H1 (cell line): ENCODE data around the gene CXCL10. TPM values are rescaled to one million over a fixed set of nuclear protein-coding genes. Genes with fewer than 3 reads are reported as not detected.

ENCODE experiments used
- GABPA ChIP-seq: IDR thresholded peaks from 2 replicates; pipeline ENCODE4 v1.6.1; 2011; ENCODE audit warnings: mild to moderate bottlenecking, low read length, moderate library complexity, borderline replicate concordance; ENCODE audit not compliant: insufficient read depth
- PHF8 ChIP-seq: fragments of 200-600 bp; sonication (generic); conservative IDR thresholded peaks from 2 replicates; pipeline ENCODE4 v1.7.1; 2012; ENCODE audit warnings: low read depth, mild to moderate bottlenecking, inconsistent platforms, low read length, moderate library complexity
- RBBP5 ChIP-seq: IDR thresholded peaks from 2 replicates; pipeline ENCODE4 v1.7.1; 2012; ENCODE audit warnings: low read depth, mild to moderate bottlenecking, inconsistent platforms, low read length, moderate library complexity, borderline replicate concordance
- SUZ12 ChIP-seq: fragments of 200-600 bp; sonication (generic); IDR thresholded peaks from 2 replicates; pipeline ENCODE4 v1.6.1; 2012; ENCODE audit warnings: mild to moderate bottlenecking, inconsistent platforms, low read length, moderate library complexity, mixed read lengths
- TAF1 ChIP-seq: IDR thresholded peaks from 2 replicates; pipeline ENCODE4 v1.6.1; 2011; ENCODE audit warnings: mild to moderate bottlenecking, low read depth, low read length
- TBP ChIP-seq: IDR thresholded peaks from 2 replicates; pipeline ENCODE4 v1.6.1; 2011; ENCODE audit warnings: low read depth, low read length, improper control_type of control experiment
- polyA plus RNA-seq, 7 experiments: library from polyadenylated mRNA; depleted of rRNA in 3 of 7; stranded (reverse) in 5 of 7; unstranded in 2 of 7; fragments of >200 nt in 5 of 7; fragments of 200-250 nt in 2 of 7; gene quantifications; 1 replicate in 5 of 7; 2 replicates in 1 of 7; 4 replicates in 1 of 7; pipeline versions ENCODE4 v1.2.1 to v1.2.3, GENCODE V29; 2011 to 2013; ENCODE audit warnings: missing spikeins in 2 of 7, mixed read lengths in 2 of 7
- total RNA-seq: library from RNA; stranded (reverse); fragmentation: NEBNext Ultra II Directional; extraction: Animal tissue kit (Norgen Biotek cat#: 25700); gene quantifications from 2 replicates; pipeline ENCODE4 v1.2.1, GENCODE V29; 2021
- TF ChIP-seq, protein P1 (sequence below): fragments of 300-600 bp; sonication (generic); IDR thresholded peaks from 2 replicates; pipeline ENCODE4 v1.7.1; 2012; ENCODE audit warnings: low read length, moderate library complexity, mild to moderate bottlenecking, inconsistent platforms; ENCODE audit not compliant: insufficient replicate concordance
- TF ChIP-seq, protein P2 (sequence below): IDR thresholded peaks from 2 replicates; pipeline ENCODE4 v1.6.1; 2011; ENCODE audit warnings: low read depth, mild to moderate bottlenecking, low read length; ENCODE audit not compliant: insufficient read depth
- TF ChIP-seq, protein P3 (sequence below): IDR thresholded peaks from 2 replicates; pipeline ENCODE4 v1.6.1; 2012; ENCODE audit warnings: inconsistent platforms
- TF ChIP-seq, protein P4 (sequence below): IDR thresholded peaks from 2 replicates; pipeline ENCODE4 v1.6.1; 2011; ENCODE audit warnings: low read length, improper control_type of control experiment

Gene CXCL10
- total and polyA plus RNA-seq, 2 of the 8 experiments (the other 6 are each of a cell fraction or from before 2014, with no cell fraction given), result not detected

DNA sequence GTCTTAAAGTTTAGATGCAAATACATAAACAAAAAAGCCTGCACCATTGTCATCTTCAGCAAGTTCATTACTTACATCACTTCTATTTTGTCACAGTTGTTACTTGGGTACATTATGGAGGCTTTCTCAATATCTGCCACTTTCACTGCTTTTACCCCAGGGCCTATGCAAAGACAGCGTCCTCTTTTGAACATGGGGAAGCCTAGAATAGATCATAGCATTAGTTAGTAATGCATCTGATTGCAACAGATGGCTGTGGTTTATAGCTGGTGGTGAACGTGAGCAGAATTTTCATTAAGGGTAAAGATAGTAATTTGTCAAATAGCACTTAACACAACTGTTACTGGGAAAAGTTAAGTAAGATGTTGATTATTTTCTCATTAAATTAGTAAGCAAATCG, 11.8 kb upstream of the CXCL10 start (continued):
- TF ChIP-seq, protein P1, sequence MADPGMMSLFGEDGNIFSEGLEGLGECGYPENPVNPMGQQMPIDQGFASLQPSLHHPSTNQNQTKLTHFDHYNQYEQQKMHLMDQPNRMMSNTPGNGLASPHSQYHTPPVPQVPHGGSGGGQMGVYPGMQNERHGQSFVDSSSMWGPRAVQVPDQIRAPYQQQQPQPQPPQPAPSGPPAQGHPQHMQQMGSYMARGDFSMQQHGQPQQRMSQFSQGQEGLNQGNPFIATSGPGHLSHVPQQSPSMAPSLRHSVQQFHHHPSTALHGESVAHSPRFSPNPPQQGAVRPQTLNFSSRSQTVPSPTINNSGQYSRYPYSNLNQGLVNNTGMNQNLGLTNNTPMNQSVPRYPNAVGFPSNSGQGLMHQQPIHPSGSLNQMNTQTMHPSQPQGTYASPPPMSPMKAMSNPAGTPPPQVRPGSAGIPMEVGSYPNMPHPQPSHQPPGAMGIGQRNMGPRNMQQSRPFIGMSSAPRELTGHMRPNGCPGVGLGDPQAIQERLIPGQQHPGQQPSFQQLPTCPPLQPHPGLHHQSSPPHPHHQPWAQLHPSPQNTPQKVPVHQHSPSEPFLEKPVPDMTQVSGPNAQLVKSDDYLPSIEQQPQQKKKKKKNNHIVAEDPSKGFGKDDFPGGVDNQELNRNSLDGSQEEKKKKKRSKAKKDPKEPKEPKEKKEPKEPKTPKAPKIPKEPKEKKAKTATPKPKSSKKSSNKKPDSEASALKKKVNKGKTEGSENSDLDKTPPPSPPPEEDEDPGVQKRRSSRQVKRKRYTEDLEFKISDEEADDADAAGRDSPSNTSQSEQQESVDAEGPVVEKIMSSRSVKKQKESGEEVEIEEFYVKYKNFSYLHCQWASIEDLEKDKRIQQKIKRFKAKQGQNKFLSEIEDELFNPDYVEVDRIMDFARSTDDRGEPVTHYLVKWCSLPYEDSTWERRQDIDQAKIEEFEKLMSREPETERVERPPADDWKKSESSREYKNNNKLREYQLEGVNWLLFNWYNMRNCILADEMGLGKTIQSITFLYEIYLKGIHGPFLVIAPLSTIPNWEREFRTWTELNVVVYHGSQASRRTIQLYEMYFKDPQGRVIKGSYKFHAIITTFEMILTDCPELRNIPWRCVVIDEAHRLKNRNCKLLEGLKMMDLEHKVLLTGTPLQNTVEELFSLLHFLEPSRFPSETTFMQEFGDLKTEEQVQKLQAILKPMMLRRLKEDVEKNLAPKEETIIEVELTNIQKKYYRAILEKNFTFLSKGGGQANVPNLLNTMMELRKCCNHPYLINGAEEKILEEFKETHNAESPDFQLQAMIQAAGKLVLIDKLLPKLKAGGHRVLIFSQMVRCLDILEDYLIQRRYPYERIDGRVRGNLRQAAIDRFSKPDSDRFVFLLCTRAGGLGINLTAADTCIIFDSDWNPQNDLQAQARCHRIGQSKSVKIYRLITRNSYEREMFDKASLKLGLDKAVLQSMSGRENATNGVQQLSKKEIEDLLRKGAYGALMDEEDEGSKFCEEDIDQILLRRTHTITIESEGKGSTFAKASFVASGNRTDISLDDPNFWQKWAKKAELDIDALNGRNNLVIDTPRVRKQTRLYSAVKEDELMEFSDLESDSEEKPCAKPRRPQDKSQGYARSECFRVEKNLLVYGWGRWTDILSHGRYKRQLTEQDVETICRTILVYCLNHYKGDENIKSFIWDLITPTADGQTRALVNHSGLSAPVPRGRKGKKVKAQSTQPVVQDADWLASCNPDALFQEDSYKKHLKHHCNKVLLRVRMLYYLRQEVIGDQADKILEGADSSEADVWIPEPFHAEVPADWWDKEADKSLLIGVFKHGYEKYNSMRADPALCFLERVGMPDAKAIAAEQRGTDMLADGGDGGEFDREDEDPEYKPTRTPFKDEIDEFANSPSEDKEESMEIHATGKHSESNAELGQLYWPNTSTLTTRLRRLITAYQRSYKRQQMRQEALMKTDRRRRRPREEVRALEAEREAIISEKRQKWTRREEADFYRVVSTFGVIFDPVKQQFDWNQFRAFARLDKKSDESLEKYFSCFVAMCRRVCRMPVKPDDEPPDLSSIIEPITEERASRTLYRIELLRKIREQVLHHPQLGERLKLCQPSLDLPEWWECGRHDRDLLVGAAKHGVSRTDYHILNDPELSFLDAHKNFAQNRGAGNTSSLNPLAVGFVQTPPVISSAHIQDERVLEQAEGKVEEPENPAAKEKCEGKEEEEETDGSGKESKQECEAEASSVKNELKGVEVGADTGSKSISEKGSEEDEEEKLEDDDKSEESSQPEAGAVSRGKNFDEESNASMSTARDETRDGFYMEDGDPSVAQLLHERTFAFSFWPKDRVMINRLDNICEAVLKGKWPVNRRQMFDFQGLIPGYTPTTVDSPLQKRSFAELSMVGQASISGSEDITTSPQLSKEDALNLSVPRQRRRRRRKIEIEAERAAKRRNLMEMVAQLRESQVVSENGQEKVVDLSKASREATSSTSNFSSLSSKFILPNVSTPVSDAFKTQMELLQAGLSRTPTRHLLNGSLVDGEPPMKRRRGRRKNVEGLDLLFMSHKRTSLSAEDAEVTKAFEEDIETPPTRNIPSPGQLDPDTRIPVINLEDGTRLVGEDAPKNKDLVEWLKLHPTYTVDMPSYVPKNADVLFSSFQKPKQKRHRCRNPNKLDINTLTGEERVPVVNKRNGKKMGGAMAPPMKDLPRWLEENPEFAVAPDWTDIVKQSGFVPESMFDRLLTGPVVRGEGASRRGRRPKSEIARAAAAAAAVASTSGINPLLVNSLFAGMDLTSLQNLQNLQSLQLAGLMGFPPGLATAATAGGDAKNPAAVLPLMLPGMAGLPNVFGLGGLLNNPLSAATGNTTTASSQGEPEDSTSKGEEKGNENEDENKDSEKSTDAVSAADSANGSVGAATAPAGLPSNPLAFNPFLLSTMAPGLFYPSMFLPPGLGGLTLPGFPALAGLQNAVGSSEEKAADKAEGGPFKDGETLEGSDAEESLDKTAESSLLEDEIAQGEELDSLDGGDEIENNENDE, result no peak
- TF ChIP-seq GABPA, result no peak
- TF ChIP-seq, protein P2, sequence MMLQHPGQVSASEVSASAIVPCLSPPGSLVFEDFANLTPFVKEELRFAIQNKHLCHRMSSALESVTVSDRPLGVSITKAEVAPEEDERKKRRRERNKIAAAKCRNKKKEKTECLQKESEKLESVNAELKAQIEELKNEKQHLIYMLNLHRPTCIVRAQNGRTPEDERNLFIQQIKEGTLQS, result no peak
- TF ChIP-seq PHF8, result no peak
- TF ChIP-seq RBBP5, result no peak
- no peak for TF ChIP-seq TAF1
- no peak for TF ChIP-seq TBP
- TF ChIP-seq, protein P3, sequence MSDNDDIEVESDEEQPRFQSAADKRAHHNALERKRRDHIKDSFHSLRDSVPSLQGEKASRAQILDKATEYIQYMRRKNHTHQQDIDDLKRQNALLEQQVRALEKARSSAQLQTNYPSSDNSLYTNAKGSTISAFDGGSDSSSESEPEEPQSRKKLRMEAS, result no peak
- TF ChIP-seq, protein P4, sequence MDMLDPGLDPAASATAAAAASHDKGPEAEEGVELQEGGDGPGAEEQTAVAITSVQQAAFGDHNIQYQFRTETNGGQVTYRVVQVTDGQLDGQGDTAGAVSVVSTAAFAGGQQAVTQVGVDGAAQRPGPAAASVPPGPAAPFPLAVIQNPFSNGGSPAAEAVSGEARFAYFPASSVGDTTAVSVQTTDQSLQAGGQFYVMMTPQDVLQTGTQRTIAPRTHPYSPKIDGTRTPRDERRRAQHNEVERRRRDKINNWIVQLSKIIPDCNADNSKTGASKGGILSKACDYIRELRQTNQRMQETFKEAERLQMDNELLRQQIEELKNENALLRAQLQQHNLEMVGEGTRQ, result no peak
- TF ChIP-seq SUZ12, result no peak
